Stomach (tissue), 4 donors: ENCODE results near the gene FSTL5.

Experiments used
- POLR2A ChIP-seq, 4 donors: fragments of 450-650 bp; IDR thresholded peaks; one replicate each; pipeline ENCODE4 v1.6.1; 2016; ENCODE audit warnings: antibody characterized with exemption in 4 of 4, control low read depth in 2 of 4, mild to moderate bottlenecking in 1 of 4, moderate library complexity in 1 of 4
- POLR2AphosphoS5 ChIP-seq, 3 donors: sonication (generic); formaldehyde crosslinking; IDR thresholded peaks; one replicate each; pipeline ENCODE4 v1.6.1; 2016; ENCODE audit warnings: antibody characterized with exemption in 3 of 3
- TF ChIP-seq, protein P1 (sequence below), 7 experiments: fragments of 450-650 bp in 4 of 7; fragments of 200-600 bp in 3 of 7; sonication (generic) in 3 of 7; IDR thresholded peaks; one replicate each; pipeline ENCODE4 v1.5.1; 2016 to 2019; ENCODE audit warnings: antibody characterized with exemption in 7 of 7, control low read depth in 2 of 7, mild to moderate bottlenecking in 1 of 7

DNA sequence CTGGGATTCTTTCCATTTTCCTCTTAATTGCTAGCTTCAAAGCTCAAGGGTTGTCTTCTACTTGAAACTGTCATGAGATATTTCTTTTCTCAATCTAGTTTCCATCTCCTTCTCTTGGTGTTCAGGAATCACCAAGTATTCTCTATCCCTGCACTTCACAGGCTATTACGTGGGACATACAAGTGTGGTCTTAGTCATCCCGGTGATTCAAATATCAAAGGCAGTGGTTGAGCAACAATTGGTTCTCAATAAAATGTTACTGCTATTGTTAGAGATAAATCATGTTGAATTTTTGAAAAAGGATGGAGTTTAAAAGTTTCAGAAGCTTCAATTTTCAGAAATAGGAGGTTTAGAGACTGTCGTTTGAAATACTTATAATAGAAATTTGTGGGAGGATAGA is 812.9 kb downstream of the FSTL5 start:
- TF ChIP-seq POLR2AphosphoS5 (IDR thresholded peaks at IDR 0.05) (no peak), POLR2A (IDR thresholded peaks at IDR 0.05) (no peak)
- TF ChIP-seq, protein P1, sequence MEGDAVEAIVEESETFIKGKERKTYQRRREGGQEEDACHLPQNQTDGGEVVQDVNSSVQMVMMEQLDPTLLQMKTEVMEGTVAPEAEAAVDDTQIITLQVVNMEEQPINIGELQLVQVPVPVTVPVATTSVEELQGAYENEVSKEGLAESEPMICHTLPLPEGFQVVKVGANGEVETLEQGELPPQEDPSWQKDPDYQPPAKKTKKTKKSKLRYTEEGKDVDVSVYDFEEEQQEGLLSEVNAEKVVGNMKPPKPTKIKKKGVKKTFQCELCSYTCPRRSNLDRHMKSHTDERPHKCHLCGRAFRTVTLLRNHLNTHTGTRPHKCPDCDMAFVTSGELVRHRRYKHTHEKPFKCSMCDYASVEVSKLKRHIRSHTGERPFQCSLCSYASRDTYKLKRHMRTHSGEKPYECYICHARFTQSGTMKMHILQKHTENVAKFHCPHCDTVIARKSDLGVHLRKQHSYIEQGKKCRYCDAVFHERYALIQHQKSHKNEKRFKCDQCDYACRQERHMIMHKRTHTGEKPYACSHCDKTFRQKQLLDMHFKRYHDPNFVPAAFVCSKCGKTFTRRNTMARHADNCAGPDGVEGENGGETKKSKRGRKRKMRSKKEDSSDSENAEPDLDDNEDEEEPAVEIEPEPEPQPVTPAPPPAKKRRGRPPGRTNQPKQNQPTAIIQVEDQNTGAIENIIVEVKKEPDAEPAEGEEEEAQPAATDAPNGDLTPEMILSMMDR (IDR thresholded peaks at IDR 0.05) = no peak
